ENCODE measurements around the gene KIF12. TPM values are rescaled to one million over a fixed set of nuclear protein-coding genes. Genes with fewer than 3 reads are reported as not detected.
A peak's percentile ranks its signal among the peaks of the same experiment; 100 is the strongest.

KIF12 gene
- total and polyA plus RNA-seq, 2 of the 13 experiments (the other 11 are each of a cell fraction or from before 2014, with no cell fraction given): 1.8 to 12.5 TPM

GRCh38 chr9:114119242-114120191 is 20.4 kb upstream of the KIF12 start (continued):
- TF ChIP-seq ZFX (CRISPR knock-in tag; IDR thresholded peaks at IDR 0.05; ENCODE audit: low read depth) (peak; percentile 66), ZNF543 (CRISPR knock-in tag; IDR thresholded peaks at IDR 0.05) (0 out of 2 replicates have a peak, but pooled peaks have one; percentile 15), NAIF1 (CRISPR knock-in tag; IDR thresholded peaks at IDR 0.05; ENCODE audit: borderline replicate concordance) (0 out of 2 replicates have a peak, but pooled peaks have one; percentile 33), PRPF4 (IDR thresholded peaks at IDR 0.05; ENCODE audit: low read depth, low read length, poor library complexity, severe bottlenecking) (no peak), TAF1 (CRISPR knock-in tag; IDR thresholded peaks at IDR 0.05) (peak; percentile 27; the same call in 1 of the 2 replicates), CREB1 (IDR thresholded peaks at IDR 0.05) (no peak), CREB1 (CRISPR knock-in tag; IDR thresholded peaks at IDR 0.05) (no peak), ZNF7 (CRISPR knock-in tag; IDR thresholded peaks at IDR 0.05) (peak; percentile 58), SMAD1 (CRISPR knock-in tag; IDR thresholded peaks at IDR 0.05; ENCODE audit: borderline replicate concordance, low read depth) (no peak), ZBTB34 (CRISPR knock-in tag; IDR thresholded peaks at IDR 0.05) (no peak), ATF1 (CRISPR knock-in tag; IDR thresholded peaks at IDR 0.05) (no peak), ZNF562 (CRISPR knock-in tag; IDR thresholded peaks at IDR 0.05; ENCODE audit: borderline replicate concordance) (no peak), HIC2 (CRISPR knock-in tag; IDR thresholded peaks at IDR 0.05; ENCODE audit: low read depth) (peak; percentile 22; the same call in 1 of the 2 replicates), HNF4G (IDR thresholded peaks at IDR 0.05; ENCODE audit: borderline replicate concordance, low read depth, low read length) (peak; percentile 91), HNF4G (CRISPR knock-in tag; IDR thresholded peaks at IDR 0.05; ENCODE audit: borderline replicate concordance, low read depth) (no peak; the same call in 1 of the 2 replicates), IKZF1 (IDR thresholded peaks at IDR 0.05) (no peak), ZNF414 (CRISPR knock-in tag; IDR thresholded peaks at IDR 0.05) (no peak), CENPT (CRISPR knock-in tag; IDR thresholded peaks at IDR 0.05; ENCODE audit: low read depth) (no peak), SOX6 (IDR thresholded peaks at IDR 0.05) (no peak), SOX6 (CRISPR knock-in tag; IDR thresholded peaks at IDR 0.05) (peak; percentile 50; the same call in 1 of the 2 replicates), FOXM1 (CRISPR knock-in tag; IDR thresholded peaks at IDR 0.05) (no peak), ISL2 (CRISPR knock-in tag; IDR thresholded peaks at IDR 0.05) (no peak), FOSL2 (CRISPR knock-in tag; IDR thresholded peaks at IDR 0.05) (peak; percentile 22; the same call in 1 of the 2 replicates)
- TF ChIP-seq, protein P1, sequence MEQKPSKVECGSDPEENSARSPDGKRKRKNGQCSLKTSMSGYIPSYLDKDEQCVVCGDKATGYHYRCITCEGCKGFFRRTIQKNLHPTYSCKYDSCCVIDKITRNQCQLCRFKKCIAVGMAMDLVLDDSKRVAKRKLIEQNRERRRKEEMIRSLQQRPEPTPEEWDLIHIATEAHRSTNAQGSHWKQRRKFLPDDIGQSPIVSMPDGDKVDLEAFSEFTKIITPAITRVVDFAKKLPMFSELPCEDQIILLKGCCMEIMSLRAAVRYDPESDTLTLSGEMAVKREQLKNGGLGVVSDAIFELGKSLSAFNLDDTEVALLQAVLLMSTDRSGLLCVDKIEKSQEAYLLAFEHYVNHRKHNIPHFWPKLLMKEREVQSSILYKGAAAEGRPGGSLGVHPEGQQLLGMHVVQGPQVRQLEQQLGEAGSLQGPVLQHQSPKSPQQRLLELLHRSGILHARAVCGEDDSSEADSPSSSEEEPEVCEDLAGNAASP (CRISPR knock-in tag; IDR thresholded peaks at IDR 0.05; ENCODE audit: borderline replicate concordance): peak; percentile 46; the same call in 1 of the 2 replicates
- TF ChIP-seq, protein P2, sequence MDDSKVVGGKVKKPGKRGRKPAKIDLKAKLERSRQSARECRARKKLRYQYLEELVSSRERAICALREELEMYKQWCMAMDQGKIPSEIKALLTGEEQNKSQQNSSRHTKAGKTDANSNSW (CRISPR knock-in tag; IDR thresholded peaks at IDR 0.05; ENCODE audit: borderline replicate concordance): no peak
